ACC112 (cell line): Measurements from ENCODE around the gene DSTYK.

ENCODE experiments used
- H2AFZ ChIP-seq: fragments of 200-600 bp; sonication (generic); one replicate; pipeline ENCODE4 v1.6.0; 2017; ENCODE audit warnings: antibody characterized with exemption, low read length; ENCODE audit not compliant: unreplicated experiment
- H3K27ac ChIP-seq: fragments of 200-600 bp; sonication (generic); 2 replicates; pipeline ENCODE4 v1.5.1; 2014; ENCODE audit warnings: low read depth, mild to moderate bottlenecking, antibody characterized with exemption, low read length, moderate library complexity
- H3K27me3 ChIP-seq: fragments of 200-600 bp; sonication (generic); 2 replicates; pipeline ENCODE4 v1.6.1; 2014; ENCODE audit warnings: mild to moderate bottlenecking, antibody characterized with exemption, low read length, moderate library complexity, mixed read lengths; ENCODE audit not compliant: insufficient read depth
- H3K36me3 ChIP-seq: fragments of 200-600 bp; sonication (generic); 2 replicates; pipeline ENCODE4 v1.6.1; 2016; ENCODE audit warnings: mild to moderate bottlenecking, antibody characterized with exemption, low read length, moderate library complexity, mixed read lengths; ENCODE audit not compliant: insufficient read depth
- H3K4me1 ChIP-seq: fragments of 200-600 bp; sonication (generic); one replicate; pipeline ENCODE4 v1.6.1; 2016; ENCODE audit warnings: low read length, mixed read lengths; ENCODE audit not compliant: insufficient read depth, unreplicated experiment, control insufficient read depth
- H3K4me3 ChIP-seq: fragments of 200-600 bp; sonication (generic); 2 replicates; pipeline ENCODE4 v1.5.1; 2014; ENCODE audit warnings: mild to moderate bottlenecking, low read depth, low read length
- H3K79me2 ChIP-seq: fragments of 200-600 bp; sonication (generic); one replicate; pipeline ENCODE4 v1.6.0; 2016; ENCODE audit warnings: low read length; ENCODE audit not compliant: control insufficient read depth, unreplicated experiment, insufficient read depth

DSTYK gene

GRCh38 chr1:205214756-205215155, 3.3 kb upstream of the DSTYK start:
- Histone ChIP-seq H3K36me3 (no peaks in the 10 kb centered on the region), H3K27me3 (no peaks in the 10 kb centered on the region), H2AFZ (peak overlapping the region; percentile 77), H3K4me3 (no peak overlapping the region), H3K27ac (no peak overlapping the region), H3K79me2 (peaks cover 13% of the 10 kb centered on the region), H3K4me1 (peaks cover 16% of the 10 kb centered on the region)

GRCh38 chr1:205211839-205212536, 486 bp upstream of the DSTYK start:
- Histone ChIP-seq H3K79me2 (peaks cover 30% of the 10 kb centered on the region), H3K27ac (peak overlapping the region; percentile 11; the same call in 1 of the 2 replicates), H3K4me1 (peaks cover 16% of the 10 kb centered on the region), H2AFZ (peak overlapping the region; percentile 99), H3K4me3 (peak overlapping the region; percentile 94), H3K27me3 (no peaks in the 10 kb centered on the region), H3K36me3 (no peaks in the 10 kb centered on the region)

GRCh38 chr1:205210756-205211168, 740 bp downstream of the DSTYK start:
- peaks cover 36% of the 10 kb centered on the region for H3K79me2 ChIP-seq
- H2AFZ ChIP-seq = peak overlapping the region; percentile 43
- no peaks in the 10 kb centered on the region for H3K36me3 ChIP-seq
- peak overlapping the region; percentile 94 for H3K4me3 ChIP-seq
- no peaks in the 10 kb centered on the region for H3K27me3 ChIP-seq
- peaks cover 16% of the 10 kb centered on the region for H3K4me1 ChIP-seq
- peak overlapping the region; percentile 51; the same call in 1 of the 2 replicates for H3K27ac ChIP-seq

- no peak overlapping the region for H3K4me3 ChIP-seq
- peaks cover 18% of the 10 kb centered on the region for H3K4me1 ChIP-seq
- no peaks in the 10 kb centered on the region for H3K27me3 ChIP-seq
- H3K79me2 ChIP-seq = peaks cover 41% of the 10 kb centered on the region
- no peak overlapping the region for H2AFZ ChIP-seq
- no peaks in the 10 kb centered on the region for H3K36me3 ChIP-seq
- no peak overlapping the region for H3K27ac ChIP-seq
Measured at GRCh38 chr1:205208811-205209210, 2.7 kb downstream of the DSTYK start.

- Histone ChIP-seq H3K36me3 (no peaks in the 10 kb centered on the region), H3K4me3 (no peak overlapping the region), H3K79me2 (peaks cover 36% of the 10 kb centered on the region), H3K27ac (peak overlapping the region; percentile 63), H3K4me1 (peaks cover 16% of the 10 kb centered on the region), H3K27me3 (no peaks in the 10 kb centered on the region), H2AFZ (no peak overlapping the region)
Measured at GRCh38 chr1:205205055-205205454, 6.4 kb downstream of the DSTYK start.

GRCh38 chr1:205204552-205204951, 7.0 kb downstream of the DSTYK start:
- peaks cover 14% of the 10 kb centered on the region for H3K4me1 ChIP-seq
- no peaks in the 10 kb centered on the region for H3K36me3 ChIP-seq
- H2AFZ ChIP-seq = no peak overlapping the region
- H3K79me2 ChIP-seq = peaks cover 37% of the 10 kb centered on the region
- peak overlapping the region; percentile 63 for H3K27ac ChIP-seq
- no peak overlapping the region for H3K4me3 ChIP-seq
- no peaks in the 10 kb centered on the region for H3K27me3 ChIP-seq

- Histone ChIP-seq H3K79me2 (peaks cover 29% of the 10 kb centered on the region), H3K27ac (no peak overlapping the region), H3K4me1 (peaks cover 13% of the 10 kb centered on the region), H3K27me3 (no peaks in the 10 kb centered on the region), H2AFZ (no peak overlapping the region), H3K36me3 (no peaks in the 10 kb centered on the region), H3K4me3 (no peak overlapping the region)
Measured at GRCh38 chr1:205199931-205200299, 11.6 kb downstream of the DSTYK start.

GRCh38 chr1:205199090-205199930, 12.2 kb downstream of the DSTYK start:
- Histone ChIP-seq H2AFZ (no peak overlapping the region), H3K36me3 (no peaks in the 10 kb centered on the region), H3K79me2 (peaks cover 27% of the 10 kb centered on the region), H3K4me3 (no peak overlapping the region), H3K27ac (no peak overlapping the region), H3K4me1 (peaks cover 7% of the 10 kb centered on the region), H3K27me3 (no peaks in the 10 kb centered on the region)

- no peak overlapping the region for H2AFZ ChIP-seq
- H3K4me3 ChIP-seq = no peak overlapping the region
- no peaks in the 10 kb centered on the region for H3K27me3 ChIP-seq
- H3K79me2 ChIP-seq = peaks cover 23% of the 10 kb centered on the region
- H3K36me3 ChIP-seq = 0 out of 2 replicates have a peak, but pooled peaks cover under 1% of the 10 kb centered on the region
- H3K27ac ChIP-seq = no peak overlapping the region
- H3K4me1 ChIP-seq = no peaks in the 10 kb centered on the region
Measured at GRCh38 chr1:205192287-205192686, 19.2 kb downstream of the DSTYK start.

- no peaks in the 10 kb centered on the region for H3K27me3 ChIP-seq
- H2AFZ ChIP-seq = no peak overlapping the region
- H3K4me1 ChIP-seq = no peaks in the 10 kb centered on the region
- H3K4me3 ChIP-seq = no peak overlapping the region
- H3K36me3 ChIP-seq = peaks cover 7% of the 10 kb centered on the region
- H3K27ac ChIP-seq = no peak overlapping the region
- H3K79me2 ChIP-seq = peaks cover 23% of the 10 kb centered on the region
Measured at GRCh38 chr1:205191622-205192021, 19.9 kb downstream of the DSTYK start.
